Posterior vena cava (tissue), 2 donors: ENCODE data around the gene TNIK. TPM values are rescaled to one million over a fixed set of nuclear protein-coding genes. Genes with fewer than 3 reads are reported as not detected.

ENCODE experiments used
- DNase-seq: peaks from one replicate; pipeline ENCODE4 v3.0.0-alpha.2; 2020; ENCODE audit warnings: low spot score
- intact Hi-C, 2 donors: fragments of 100-400 bp; cut with DNase I; formaldehyde crosslinking; loops; one replicate each; pipeline versions ENCODE4 v1.14.1 to v1.14.2; 2022 to 2023
- total RNA-seq, 2 donors: library from RNA; stranded (reverse); fragmentation: NEBNext Ultra II Directional; extraction: Animal tissue kit (Norgen Biotek cat#: 25700); gene quantifications; one replicate each; pipeline ENCODE4 v1.2.1, GENCODE V29; 2021
- donor health status: DM: yes; HTN: yes; CAD: no.
- donor health status: DM: yes; HTN: yes; CAD: no.

The TNIK gene
- total RNA-seq, 2 donors from 2014 or later, result 16.5 to 20.3 TPM

DNA sequence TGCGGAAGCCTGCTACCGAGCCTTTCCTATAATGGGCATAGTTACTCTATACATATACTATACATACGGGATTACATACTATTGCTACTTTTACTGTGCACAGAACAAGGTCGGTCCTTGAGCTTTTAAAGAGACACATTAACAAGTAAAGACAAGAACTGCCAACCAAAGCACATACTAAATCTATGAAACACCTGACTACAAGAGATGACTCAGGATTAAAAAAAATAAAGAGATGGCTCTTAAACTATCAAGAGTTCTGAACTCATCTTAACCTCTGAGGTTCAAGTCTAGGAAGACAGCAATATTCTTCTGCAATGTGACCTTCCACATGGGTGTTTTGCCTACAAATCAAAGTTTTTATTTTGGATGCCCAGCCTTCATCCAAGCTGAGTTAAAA is 106.8 kb downstream of the TNIK start:
- intact Hi-C loops, result no loop called here
- DNase-seq, result no peak

DNA sequence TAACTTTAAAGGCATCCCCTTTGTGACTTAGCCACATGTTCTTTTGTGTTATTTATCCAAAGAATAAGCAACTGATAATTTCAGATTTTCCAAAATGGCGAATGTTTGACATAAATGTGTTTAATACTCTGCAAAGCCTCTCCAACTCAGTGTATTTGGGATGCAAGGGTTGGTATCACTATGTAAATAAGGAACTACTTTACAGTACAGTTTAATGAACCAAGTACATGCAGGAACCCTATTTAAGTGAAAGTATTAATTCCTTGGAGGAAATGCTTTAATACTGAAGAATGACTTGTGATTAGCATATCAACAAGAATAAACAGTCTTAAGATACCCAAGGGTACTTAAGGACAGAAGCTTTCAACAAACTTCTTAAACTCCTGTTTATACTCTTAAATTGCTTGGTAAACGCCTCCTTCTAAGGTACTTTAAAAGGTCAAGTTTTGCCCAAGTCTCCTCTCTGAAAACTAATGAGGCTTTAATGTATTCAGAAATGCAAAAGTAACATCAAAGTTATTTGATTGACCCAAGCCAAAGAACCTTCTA is 107.7 kb downstream of the TNIK start:
- intact Hi-C loops, result no loop called here

DNA sequence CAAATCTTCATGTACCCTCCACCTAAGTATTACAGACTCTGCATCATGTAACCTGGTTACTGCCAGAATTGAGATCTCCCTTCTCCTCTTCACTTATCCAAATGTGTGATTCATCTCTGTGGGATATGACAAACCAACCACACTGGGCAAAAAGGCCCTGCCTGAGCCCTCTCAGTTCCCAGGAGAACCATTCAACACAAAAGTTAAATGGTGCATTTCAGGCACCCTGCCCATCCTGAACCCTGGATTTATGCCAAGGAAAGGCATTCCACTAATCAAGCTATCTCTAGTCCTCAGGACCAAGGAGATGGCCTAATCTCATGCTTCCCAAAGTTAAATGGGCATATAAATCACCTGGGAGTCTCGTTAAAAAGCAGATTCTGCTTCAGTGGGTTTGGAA is 108.5 kb downstream of the TNIK start:
- no peak for DNase-seq

More for the DNA sequence above, 107.7 kb downstream of the TNIK start:
- DNase-seq, result no peak

DNA sequence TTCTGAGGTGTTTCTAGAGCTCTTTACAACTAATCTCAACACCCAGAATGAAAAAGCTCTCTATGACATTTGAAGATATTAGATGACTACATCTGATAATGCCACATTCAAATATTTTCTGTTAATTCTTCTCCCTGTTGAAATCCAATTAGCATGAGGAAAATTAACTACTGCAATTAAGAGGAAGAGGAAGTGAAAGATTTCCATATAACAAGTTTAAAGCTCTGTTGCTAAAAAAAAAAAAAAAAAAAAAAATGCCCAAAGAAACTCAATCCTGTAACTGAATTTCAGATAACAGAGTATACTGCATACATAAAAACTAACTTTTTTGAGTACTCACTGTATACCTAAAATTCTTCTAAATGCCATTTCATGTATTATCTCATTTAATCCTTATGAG is 109.8 kb downstream of the TNIK start:
- intact Hi-C loops, result no loop called here
- no peak for DNase-seq

More for the DNA sequence above, 108.5 kb downstream of the TNIK start:
- intact Hi-C loops, result no loop called here

DNA sequence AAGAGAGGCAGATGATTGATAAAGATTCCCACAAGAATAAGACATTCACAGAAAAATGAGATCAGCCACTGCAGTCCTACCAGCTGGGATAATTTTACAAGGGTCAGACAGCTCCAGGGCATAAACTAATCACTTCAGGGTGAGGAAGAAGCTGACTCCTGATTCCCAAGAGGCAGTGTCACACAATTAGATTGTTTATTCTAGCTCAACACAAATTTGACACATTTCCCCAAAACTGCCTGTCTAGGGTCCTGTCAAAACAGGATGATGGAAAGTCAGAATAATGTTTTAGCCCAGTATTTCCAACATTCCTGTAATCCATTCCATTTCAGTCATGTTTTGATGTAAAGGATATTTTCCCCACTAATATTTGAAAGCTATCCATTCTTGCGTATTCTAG is 110.8 kb downstream of the TNIK start:
- intact Hi-C loops, result no loop called here
- DNase-seq, result no peak

DNA sequence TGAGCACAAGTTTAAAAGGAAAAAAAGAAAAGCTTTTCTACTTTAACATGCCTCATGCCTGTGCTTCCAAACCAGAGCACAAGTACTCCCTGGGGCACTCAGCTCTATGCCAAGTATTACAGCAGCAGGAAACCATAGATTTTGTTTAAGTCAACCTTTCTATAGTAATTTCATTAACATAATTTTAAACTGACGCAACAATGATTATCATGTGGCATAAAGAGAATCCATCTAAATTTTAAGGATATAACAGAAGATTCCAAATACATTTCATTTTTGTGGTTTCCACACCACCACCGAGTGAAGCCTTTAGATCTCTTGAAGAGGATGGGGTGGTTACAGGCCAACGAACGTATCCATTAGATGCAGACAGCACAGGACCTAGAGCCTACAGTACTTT is 112.1 kb downstream of the TNIK start:
- intact Hi-C loops, result no loop called here
- no peak for DNase-seq

DNA sequence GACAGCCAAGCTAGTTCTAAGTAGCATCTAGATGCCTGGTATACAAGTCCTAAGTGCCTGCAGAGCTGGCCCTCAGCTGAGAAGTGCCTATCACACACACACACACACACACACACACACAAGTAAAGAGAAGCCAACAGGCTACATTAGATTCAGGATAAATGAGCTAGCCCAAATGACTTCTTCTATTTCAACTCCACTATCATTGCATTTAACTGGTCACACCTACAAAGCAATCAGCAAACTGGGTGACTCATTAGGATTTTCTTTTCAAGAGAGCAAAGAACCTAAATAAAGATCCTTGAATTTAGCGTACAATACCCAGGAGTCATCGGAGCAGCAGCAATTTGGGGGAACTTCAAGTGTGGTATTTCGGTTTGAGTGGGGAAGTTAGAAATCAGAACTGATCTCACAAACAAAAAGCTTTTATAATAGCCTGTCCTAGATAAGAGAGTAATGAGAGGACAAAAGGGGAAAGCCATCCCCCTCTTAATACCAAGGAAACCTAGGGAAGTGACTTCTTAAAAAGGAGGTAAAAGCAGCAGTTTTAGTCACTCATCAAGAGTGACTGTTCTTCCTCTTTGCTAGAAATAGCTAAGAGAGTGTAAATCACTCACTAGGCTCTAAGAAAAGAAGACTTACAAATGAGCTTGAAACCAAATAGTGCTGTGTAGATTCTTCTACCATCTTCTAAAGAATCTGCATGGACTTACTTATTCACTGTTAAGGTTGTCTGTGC is 112.7 kb downstream of the TNIK start:
- intact Hi-C loops, result no loop called here
- no peak for DNase-seq

DNA sequence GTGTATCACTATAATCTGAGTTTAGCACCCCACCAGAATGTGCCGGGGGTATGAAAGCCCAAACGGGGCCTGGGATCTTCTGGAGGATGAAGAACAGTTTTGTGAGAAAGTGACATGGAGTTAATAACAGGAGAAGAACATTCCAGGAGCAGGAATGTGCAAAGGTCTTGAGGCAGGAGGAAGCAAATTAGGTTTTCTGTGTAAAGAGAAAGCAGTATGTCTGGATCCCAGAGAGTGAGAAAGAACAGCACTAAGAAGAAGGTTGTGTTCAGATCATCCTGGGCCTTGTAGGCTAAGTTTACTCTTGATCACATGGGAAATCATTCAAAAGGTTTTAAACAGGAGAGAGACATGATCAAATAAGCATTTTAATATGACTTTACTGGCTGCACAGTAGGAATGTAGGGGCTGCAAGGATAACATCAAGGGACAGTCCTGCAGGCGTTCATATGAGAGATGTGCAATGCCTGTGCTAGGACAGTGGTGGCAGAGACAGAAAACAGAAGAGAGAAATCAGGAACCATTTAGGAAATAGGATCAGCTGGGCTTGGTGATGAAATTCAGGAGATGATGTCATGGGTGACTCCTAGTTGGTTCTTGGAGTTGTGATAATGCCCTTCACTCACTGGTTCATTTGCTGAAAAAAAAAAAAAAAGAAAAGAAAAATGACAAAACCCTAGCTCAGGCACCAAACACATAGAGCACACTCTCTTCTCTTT is 113.5 kb downstream of the TNIK start:
- intact Hi-C loops, result no loop called here
- no peak for DNase-seq

DNA sequence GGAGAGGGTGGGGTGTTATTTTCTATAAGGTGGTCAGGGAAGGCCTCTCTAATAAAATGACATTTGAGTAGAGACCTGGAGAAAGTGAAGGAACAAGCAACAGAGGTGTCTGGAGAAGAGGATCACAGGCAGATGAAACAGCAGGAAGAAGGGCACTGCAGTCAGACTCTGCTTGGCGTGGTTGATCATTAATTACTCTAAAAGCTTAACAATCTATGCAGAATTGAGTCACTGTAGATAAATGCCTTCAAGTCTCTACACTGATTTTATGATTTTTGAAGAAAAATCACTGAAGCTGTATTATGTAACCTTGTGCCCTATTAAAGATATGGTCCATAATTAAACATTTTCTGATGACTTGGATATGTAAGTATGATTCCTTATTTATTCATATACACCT is 114.2 kb downstream of the TNIK start:
- DNase-seq, result no peak
- intact Hi-C loops, result no loop called here

DNA sequence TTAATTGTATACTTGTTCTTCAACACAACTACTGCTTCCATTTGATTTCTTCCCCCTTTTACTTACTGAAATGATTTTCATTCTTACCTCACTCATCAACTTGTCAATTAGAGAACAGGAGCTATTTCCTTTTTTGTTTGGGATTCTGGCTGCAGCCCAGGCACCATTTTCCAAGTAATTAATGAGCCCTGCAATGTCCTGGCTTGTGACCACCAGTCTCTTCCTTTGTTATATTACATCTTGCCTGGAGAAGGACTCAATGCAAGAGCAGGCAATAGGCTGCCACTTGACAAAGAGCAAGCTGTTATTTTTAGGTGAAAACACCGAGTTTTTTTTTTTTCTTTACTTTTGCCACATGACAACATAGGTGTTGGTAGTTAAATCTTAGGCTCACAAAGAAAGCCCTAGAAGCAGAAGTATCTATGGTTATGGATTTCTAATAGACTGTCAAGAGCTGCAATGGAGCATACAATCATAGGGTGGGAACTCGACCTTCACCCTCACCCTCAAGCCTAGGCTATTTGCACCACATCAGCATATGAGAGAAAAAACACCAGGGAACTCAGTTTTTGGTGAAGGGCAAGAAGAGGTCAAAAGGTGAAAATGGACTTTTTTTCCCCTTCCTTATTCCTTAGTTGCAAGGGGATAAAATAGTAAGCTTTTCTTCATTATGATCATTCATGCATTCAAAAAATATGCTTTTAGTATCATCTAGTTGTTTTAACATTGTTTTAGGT is 114.9 kb downstream of the TNIK start:
- no peak for DNase-seq
- intact Hi-C loops, result no loop called here

DNA sequence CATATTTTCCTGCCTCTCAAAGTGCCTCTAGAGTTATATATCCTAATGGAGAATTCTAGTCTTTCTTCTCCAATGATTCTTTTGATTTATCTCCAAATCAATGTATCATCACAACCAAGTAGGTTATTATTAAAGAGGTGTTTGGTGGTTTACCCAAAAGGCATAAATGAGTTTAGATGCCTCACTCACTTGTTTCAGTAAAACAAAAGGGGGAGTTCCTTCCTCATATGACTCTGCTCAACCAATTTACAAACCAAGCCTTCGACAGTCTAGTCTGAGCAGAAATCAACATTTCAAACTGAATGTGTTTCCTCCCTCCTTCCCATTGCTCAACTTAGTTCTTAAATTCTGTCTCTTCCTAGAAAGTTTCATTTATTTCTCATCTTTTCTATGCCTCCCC is 116.5 kb downstream of the TNIK start:
- DNase-seq, result no peak
- intact Hi-C loops, result no loop called here

DNA sequence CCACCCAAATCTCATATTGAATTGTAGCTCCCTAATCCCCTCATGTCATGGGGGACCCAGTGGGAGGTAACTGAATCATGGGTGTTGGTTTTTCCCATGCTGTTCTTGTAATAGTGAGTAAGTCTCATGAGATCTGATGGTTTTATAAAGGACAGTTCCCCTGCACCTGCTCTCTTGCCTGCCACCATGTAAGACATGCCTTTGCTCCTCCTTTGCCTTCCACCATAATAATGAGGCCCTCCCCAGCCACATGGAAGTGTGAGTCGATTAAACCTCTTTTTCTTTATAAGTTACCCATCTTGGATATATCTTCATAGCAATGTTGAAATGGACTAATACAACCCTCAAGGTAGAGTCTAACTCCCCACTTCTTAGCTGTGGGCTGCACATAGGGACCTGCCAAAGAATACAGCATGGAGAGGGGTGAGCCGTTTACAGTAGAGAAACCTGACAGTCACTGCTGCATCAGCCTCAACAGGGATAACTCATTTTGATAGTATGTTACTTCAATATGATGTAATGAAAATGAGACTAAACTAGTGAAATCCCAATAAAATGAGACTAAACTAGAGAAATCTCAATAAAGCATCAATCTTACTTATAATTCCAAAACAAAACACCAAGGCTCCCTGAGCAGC is 117.3 kb downstream of the TNIK start:
- intact Hi-C loops, result no loop called here

DNA sequence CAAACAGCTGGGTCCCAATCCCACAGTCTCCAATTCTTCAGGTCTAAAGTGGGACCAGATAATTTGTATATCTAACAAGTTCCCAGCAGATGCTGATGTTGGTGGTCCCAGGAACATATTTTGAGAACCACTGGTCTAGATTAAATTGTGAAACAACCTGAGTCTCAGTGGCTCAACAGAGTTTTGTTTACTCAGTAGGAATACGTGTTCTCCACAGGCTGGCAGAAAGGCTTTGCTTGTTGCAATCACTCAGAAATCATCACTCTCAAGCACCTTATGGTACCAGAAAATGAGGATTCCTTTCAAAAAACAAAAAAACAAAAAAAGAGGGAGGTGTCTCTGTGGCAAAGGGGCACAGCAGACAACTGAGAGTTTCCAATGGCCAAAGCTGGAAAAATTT is 118.0 kb downstream of the TNIK start:
- intact Hi-C loops, result no loop called here
- no peak for DNase-seq

More for the DNA sequence above, 117.3 kb downstream of the TNIK start:
- no peak for DNase-seq

DNA sequence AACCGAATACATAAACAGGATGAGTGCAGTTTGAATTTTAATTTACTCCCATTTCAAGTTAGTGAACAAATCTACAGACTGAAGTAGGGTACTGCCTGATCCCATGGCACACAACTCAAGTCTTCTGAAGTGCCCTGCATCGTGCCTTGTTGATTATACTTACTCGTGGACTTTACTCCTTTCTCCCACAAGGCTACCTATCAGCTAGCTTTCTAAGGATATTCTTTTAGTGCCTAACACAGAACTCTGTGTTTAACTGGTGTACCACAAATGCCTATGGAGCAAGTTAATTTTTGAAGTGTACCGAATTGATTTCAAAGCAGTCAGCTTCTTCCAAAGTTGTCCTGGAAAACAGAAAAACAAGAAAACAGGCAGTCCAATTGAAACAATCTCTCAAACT is 119.8 kb downstream of the TNIK start:
- DNase-seq, result no peak

DNA sequence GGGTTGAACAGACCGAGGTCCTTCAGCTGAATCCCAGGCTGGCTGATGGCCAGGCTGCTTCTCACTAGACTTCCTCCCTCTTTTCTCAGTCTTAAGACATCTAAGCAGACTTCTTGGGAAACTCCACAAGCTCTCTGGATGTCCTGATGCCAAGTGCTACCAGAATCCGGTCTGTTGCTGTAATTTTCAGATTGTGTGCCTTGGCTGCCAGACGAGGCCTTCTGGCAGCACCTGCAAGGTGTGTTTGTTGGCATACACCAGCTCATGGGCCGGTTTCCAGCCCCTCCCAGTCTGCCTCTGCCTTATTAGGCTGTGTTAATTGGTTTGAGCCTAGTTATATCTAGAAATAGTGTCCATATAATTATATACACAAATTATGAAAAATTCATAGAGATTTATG is 120.6 kb downstream of the TNIK start:
- intact Hi-C loops, result no loop called here

More for the DNA sequence above, 119.8 kb downstream of the TNIK start:
- intact Hi-C loops, result no loop called here

DNA sequence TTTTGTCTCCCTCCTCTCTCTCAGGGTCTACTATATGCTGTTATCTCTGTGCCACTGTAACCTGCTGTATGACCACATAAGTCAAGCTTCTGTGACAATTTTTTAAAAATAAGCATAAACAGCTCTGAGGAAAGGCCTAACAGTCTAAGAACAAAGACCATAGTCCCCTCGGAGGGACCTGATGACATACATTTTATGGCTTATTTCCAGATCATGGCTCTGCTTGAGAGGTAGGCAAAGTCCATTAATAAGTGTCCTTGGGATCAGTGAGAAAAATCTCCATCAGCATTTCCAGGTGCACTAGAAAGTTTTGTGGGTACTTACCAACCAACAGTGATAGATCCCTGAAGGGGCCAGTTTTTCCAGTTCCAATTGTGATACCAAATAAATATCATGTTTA is 123.8 kb downstream of the TNIK start:
- no peak for DNase-seq
- intact Hi-C loops, result no loop called here

More for the DNA sequence above, 120.6 kb downstream of the TNIK start:
- no peak for DNase-seq

DNA sequence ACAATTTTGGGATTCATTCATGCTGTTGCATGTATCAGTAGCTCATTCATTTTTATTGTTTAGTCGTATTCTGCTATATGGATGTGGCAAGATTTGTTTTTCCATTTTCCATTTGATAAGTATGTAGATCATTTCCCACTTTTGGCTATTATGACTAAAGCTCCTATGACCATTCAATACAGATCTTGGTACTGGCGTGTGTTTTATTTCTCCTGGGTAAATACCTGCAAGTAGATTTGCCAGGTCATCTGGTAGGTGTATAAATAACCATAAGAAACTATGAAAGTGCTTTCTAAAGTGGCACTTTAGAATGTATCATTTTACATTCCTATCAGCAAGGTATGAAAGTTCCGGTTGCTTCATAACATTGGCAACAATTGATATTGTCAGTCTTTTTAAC is 124.6 kb downstream of the TNIK start:
- intact Hi-C loops, result no loop called here
- DNase-seq, result no peak

DNA sequence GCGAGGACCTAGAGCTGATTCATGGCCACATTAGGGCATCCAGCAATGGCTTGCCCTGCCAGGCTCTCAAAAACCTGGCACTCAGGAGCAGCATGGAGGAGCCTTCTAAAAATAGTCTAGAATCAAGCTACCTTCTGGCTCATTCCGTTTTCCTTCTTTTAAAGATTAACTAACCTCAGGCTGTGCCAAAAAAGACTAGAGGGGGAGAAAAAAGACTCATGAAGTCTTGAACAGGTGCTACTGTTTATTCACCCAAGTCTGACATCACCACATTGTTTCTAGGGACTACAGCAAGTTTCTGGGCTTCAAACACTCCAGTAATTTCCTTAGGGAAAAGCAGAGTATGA is 125.8 kb downstream of the TNIK start:
- DNase-seq, result no peak

DNA sequence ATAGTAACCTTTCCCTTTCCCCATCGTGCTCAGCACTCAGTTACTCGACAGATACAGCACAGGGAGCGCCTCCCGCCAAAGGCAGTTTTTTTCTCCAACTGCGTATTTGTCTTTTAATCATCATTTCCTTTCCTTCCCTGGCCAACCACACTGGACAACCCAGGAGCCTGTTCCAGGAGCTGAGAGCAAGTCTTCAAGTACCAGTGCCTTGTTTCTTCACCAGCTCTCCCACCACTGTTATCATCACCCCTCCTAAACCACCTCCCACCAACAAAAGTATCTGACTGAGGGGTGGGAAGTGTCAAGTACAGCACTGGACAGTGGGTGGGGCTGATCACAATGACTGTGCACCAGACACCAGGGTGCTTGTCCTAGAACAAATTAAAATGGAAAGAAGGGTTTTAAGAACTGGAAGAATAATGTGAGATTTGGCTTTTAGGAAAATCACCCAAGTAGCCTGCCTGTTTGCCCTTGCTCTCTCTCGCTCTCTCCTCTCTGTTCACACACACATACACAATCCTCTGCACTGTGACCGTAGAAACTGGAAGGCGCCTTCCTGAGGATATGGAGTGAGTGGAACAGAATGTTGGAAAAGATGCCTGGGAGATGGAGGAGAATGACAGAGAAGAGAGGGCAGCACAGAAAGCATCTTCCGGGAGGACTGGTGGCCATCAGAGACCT is 126.3 kb downstream of the TNIK start:
- intact Hi-C loops, result no loop called here
- no peak for DNase-seq

More for the DNA sequence above, 125.8 kb downstream of the TNIK start:
- intact Hi-C loops, result no loop called here
